ENCODE data around the gene HDAC4.

- TF ChIP-seq POLR2A (IDR thresholded peaks at IDR 0.05) = no peak
- TF ChIP-seq CTCF (IDR thresholded peaks at IDR 0.05) = no peak
- TF ChIP-seq EP300 (IDR thresholded peaks at IDR 0.05) = no peak
These were observed 242.0 kb downstream of the HDAC4 start for GRCh38 chr2:239158641-239159475.
